ENCODE data around the gene AVEN. TPM values are rescaled to one million over a fixed set of nuclear protein-coding genes. Genes with fewer than 3 reads are reported as not detected.
"Not testable (repeated sequence)": the region's sequence is repeated elsewhere in the genome, so short reads cannot be mapped to it uniquely, and the experiment has no call there.

The AVEN gene
- total RNA-seq, 1 experiment from 2014 or later, result 17.0 TPM

DNA sequence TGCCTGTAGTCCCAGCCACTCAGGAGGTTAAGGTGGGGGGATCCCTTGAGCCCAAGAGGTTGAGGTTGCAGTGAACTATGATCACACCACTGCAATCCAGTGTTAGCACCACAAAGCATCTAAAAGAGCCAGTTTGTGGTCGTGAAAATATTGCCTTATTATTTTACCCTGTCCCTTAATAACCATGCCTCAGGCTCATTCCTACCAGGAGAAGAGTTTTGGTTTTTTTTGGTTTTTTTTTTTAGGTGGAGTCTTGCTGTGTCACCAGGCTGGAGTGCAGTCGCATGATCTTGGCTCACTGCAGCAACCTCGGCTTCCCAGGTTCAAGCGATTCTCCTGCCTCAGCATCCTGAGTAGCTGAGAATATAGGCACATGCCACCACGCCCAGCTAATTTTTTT is 17.9 kb upstream of the AVEN start:
- Histone ChIP-seq H3K27ac (ENCODE audit: low read depth, low read length, poor library complexity, severe bottlenecking) (no peak overlapping the region), H3K27me3 (replicated peaks; ENCODE audit: insufficient read depth, low read depth, low read length, poor library complexity) (no peaks in the 10 kb centered on the region), H3K4me3 (ENCODE audit: low read depth, low read length, poor library complexity, severe bottlenecking) (no peak overlapping the region), H3K36me3 (ENCODE audit: insufficient read depth, low read length, poor library complexity, severe bottlenecking) (no peaks in the 10 kb centered on the region), H3K4me1 (ENCODE audit: insufficient read depth, low read length, poor library complexity, severe bottlenecking) (no peaks in the 10 kb centered on the region), H3K9me3 (ENCODE audit: low read depth, low read length, poor library complexity, severe bottlenecking) (no peaks in the 10 kb centered on the region)
- no peak for DNase-seq (ENCODE audit: low spot score)
- ChIA-PET CTCF (no interaction called here), POLR2A (ENCODE audit: low non-redundant PET) (no interaction called here)
- intact Hi-C loops (cut with micrococcal nuclease; ENCODE audit: unreplicated experiment), result no loop called here
- no TSS peak for BruUV-seq (replicated peaks)
- TF ChIP-seq EZH2 (IDR thresholded peaks at IDR 0.05; ENCODE audit: borderline replicate concordance, low read depth, low read length, poor library complexity, severe bottlenecking), result no peak
- TF ChIP-seq, protein P1, sequence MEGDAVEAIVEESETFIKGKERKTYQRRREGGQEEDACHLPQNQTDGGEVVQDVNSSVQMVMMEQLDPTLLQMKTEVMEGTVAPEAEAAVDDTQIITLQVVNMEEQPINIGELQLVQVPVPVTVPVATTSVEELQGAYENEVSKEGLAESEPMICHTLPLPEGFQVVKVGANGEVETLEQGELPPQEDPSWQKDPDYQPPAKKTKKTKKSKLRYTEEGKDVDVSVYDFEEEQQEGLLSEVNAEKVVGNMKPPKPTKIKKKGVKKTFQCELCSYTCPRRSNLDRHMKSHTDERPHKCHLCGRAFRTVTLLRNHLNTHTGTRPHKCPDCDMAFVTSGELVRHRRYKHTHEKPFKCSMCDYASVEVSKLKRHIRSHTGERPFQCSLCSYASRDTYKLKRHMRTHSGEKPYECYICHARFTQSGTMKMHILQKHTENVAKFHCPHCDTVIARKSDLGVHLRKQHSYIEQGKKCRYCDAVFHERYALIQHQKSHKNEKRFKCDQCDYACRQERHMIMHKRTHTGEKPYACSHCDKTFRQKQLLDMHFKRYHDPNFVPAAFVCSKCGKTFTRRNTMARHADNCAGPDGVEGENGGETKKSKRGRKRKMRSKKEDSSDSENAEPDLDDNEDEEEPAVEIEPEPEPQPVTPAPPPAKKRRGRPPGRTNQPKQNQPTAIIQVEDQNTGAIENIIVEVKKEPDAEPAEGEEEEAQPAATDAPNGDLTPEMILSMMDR (conservative IDR thresholded peaks at IDR 0.05; ENCODE audit: low read depth, low read length), result no peak

DNA sequence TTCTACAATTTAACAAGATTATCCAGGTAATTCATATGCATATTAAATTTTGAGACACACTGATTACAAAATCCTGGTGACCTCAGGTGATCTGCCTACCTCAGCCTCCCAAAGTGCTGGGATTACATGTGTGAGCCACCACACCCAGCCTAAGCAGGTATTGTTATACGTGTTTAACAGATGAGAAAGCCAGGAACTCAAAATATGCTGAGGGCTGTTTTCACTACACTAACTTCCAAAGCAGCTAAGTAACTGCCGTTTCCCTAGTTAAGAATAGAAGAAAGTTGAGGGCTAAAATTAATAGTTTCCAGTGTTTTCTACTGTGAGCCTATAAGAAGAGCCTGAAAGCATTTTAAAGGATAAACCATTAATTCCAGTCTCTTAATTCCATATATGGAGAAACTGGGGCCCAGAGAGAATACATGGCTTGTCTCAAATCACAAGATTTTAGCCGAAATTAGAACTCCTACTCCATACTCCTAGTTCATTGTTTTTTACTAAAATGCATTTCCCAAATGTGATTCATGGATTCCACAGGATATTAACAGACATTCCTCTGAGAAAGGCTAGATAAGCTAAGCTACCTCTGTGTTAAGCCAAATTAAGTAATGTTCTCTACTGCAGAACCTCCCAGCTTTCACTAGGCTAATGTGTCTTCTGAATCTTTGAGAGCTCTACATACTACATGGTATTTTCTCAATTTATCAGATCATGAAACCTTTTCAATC is 17.0 kb upstream of the AVEN start:
- peak; percentile 6 for DNase-seq (ENCODE audit: low spot score)
- no peaks in the 10 kb centered on the region for H3K27me3 ChIP-seq (replicated peaks; ENCODE audit: insufficient read depth, low read depth, low read length, poor library complexity)
- POLR2A ChIA-PET (ENCODE audit: low non-redundant PET), result no interaction called here
- H3K4me3 ChIP-seq (ENCODE audit: low read depth, low read length, poor library complexity, severe bottlenecking), result no peak overlapping the region
- H3K9me3 ChIP-seq (ENCODE audit: low read depth, low read length, poor library complexity, severe bottlenecking), result peaks cover 5% of the 10 kb centered on the region
- no TSS peak for BruUV-seq (replicated peaks)
- CTCF ChIA-PET, result no interaction called here
- H3K36me3 ChIP-seq (ENCODE audit: insufficient read depth, low read length, poor library complexity, severe bottlenecking), result no peaks in the 10 kb centered on the region
- TF ChIP-seq, protein P1 (conservative IDR thresholded peaks at IDR 0.05; ENCODE audit: low read depth, low read length), result no peak
- no peak for TF ChIP-seq EZH2 (IDR thresholded peaks at IDR 0.05; ENCODE audit: borderline replicate concordance, low read depth, low read length, poor library complexity, severe bottlenecking)
- intact Hi-C loops (cut with micrococcal nuclease; ENCODE audit: unreplicated experiment), result no loop called here
- no peaks in the 10 kb centered on the region for H3K4me1 ChIP-seq (ENCODE audit: insufficient read depth, low read length, poor library complexity, severe bottlenecking)
- no peak overlapping the region for H3K27ac ChIP-seq (ENCODE audit: low read depth, low read length, poor library complexity, severe bottlenecking)

DNA sequence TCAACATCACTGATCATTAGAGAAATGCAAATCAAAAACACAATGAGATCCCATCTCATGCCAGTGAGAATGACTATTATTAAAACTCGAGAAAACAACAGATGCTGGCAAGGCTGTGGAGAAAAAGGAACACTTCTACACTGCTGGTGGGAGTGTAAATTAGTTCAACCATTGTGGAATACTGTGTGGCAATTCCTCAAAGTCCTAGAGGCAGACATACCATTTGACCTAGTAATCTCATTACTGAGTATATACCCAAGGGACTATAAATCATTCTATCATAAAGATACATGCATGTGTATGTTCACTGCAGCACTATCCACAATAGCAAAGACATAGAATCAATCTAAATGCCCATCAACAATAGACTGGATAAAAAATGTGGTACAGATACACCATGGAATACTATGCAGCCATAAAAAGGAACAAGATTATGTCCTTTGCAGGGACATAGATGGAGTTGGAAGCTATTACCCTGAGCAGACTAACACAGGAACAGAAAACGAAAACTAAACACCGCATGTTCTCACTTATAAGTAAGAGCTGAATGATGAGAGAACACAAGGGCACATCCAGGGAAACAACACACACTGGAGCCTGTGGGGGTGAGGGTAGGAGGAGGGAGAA is 15.2 kb upstream of the AVEN start:
- no peak for TF ChIP-seq EZH2 (IDR thresholded peaks at IDR 0.05; ENCODE audit: borderline replicate concordance, low read depth, low read length, poor library complexity, severe bottlenecking)
- TF ChIP-seq, protein P1 (conservative IDR thresholded peaks at IDR 0.05; ENCODE audit: low read depth, low read length), result no peak
- H3K27ac ChIP-seq (ENCODE audit: low read depth, low read length, poor library complexity, severe bottlenecking), result no peak overlapping the region
- POLR2A ChIA-PET (ENCODE audit: low non-redundant PET), result interaction anchor here (0.6 kb wide), 1 partner anchor 31 kb away, joined by 14 read pairs; no protein-coding TSS in a partner anchor
- CTCF ChIA-PET, result no interaction called here
- intact Hi-C loops (cut with micrococcal nuclease; ENCODE audit: unreplicated experiment), result no loop called here
- no peak overlapping the region for H3K4me3 ChIP-seq (ENCODE audit: low read depth, low read length, poor library complexity, severe bottlenecking)
- BruUV-seq (replicated peaks), result no TSS peak
- no peaks in the 10 kb centered on the region for H3K36me3 ChIP-seq (ENCODE audit: insufficient read depth, low read length, poor library complexity, severe bottlenecking)
- H3K9me3 ChIP-seq (ENCODE audit: low read depth, low read length, poor library complexity, severe bottlenecking), result peaks cover 9% of the 10 kb centered on the region
- no peaks in the 10 kb centered on the region for H3K27me3 ChIP-seq (replicated peaks; ENCODE audit: insufficient read depth, low read depth, low read length, poor library complexity)
- no peak for DNase-seq (ENCODE audit: low spot score)
- H3K4me1 ChIP-seq (ENCODE audit: insufficient read depth, low read length, poor library complexity, severe bottlenecking), result no peaks in the 10 kb centered on the region

DNA sequence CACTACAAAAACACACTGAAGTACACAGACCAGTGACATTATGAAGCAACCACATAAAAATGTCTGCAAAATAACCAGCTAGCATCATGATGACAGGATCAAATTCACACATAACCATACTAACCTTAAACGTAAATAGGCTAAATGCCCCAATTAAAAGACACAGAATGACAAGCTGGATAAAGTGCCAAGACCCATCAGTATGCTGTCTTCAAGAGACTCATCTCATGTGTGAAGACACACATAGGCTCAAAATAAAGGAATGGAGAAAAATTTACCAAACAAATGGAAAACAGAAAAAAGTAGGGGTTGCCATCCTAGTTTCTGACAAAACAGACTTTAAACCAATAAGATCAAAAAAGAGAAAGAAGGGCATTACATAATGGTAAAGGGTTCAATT is 11.4 kb upstream of the AVEN start:
- BruUV-seq (replicated peaks); H3K4me1 ChIP-seq (ENCODE audit: insufficient read depth, low read length, poor library complexity, severe bottlenecking); CTCF ChIA-PET; POLR2A ChIA-PET (ENCODE audit: low non-redundant PET); H3K9me3 ChIP-seq (ENCODE audit: low read depth, low read length, poor library complexity, severe bottlenecking); DNase-seq (ENCODE audit: low spot score); H3K27ac ChIP-seq (ENCODE audit: low read depth, low read length, poor library complexity, severe bottlenecking); H3K36me3 ChIP-seq (ENCODE audit: insufficient read depth, low read length, poor library complexity, severe bottlenecking); H3K4me3 ChIP-seq (ENCODE audit: low read depth, low read length, poor library complexity, severe bottlenecking); H3K27me3 ChIP-seq (replicated peaks; ENCODE audit: insufficient read depth, low read depth, low read length, poor library complexity); intact Hi-C loops (cut with micrococcal nuclease; ENCODE audit: unreplicated experiment): not testable (repeated sequence)
